ENCODE results near the gene RIIAD1.
A peak's percentile ranks its signal among the peaks of the same experiment; 100 is the strongest.
"Not testable (repeated sequence)": the region's sequence is repeated elsewhere in the genome, so short reads cannot be mapped to it uniquely, and the experiment has no call there.

RIIAD1 gene, protein sequence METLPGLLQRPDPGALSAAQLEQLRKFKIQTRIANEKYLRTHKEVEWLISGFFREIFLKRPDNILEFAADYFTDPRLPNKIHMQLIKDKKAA

DNA sequence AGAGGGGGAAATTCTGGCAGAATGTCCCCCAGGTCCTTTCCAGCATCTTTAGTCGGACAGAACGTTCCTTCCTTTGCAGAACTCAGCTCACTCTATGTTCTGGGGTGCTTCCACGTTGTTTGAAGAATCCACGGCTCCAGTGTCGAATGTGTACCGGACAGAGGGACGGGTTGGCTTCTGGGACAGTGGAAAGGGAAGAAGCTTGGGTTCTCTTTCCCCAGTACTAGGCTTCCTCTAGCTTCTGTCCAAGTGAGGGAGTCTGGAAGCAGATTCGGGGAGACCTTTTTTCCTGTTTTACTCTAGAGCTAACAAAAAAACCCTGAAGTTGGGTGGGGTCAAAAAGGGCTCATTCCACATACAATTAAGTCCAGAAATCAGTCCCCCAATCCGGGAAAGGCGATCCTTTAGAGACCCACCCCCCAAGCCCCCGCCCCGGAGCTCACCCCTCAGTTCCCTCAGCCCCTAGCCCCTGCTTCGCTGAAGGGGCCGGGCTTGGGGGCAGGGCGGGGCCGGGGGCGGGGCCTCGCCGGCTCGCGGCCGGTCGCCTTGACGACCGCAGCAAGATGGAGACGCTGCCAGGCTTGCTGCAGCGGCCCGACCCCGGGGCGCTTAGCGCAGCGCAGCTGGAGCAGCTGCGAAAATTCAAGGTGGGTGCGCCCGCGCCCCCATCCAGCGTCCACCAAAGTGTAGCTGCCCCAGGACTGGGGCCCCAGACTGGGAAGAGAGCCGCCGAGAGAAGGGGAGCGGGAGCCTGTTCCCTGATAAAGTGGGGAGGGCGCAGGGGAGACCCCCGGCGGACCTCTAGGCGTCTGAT, at the start of gene RIIAD1:
Gene RIIAD1 (plus strand): TSS at position 549 of the 814 bp plus-strand sequence. CDS start 15 bp downstream, at position 564.
- peak; percentile 41 for DNase-seq (ENCODE audit: low spot score)

DNA sequence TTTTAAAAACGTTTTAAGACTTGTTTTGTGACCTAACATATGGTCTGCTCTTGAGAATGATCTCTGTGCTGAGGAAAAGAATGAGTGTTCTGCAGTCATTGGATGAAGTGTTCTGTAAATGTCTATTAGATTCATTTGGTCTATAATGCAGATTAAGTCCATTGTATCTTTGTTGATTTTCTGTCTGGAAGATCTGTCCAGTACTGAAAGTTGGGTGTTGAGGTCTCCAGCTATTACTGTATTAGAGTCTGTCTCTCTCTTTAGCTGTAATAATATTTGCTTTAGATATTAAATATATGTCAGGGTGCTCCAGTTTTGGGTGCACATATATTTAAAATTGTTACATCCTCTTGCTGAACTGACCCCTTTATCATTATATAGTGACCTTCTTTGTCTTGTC, 47.9 kb upstream of the RIIAD1 start:
- no peak for DNase-seq (ENCODE audit: low spot score)

DNA sequence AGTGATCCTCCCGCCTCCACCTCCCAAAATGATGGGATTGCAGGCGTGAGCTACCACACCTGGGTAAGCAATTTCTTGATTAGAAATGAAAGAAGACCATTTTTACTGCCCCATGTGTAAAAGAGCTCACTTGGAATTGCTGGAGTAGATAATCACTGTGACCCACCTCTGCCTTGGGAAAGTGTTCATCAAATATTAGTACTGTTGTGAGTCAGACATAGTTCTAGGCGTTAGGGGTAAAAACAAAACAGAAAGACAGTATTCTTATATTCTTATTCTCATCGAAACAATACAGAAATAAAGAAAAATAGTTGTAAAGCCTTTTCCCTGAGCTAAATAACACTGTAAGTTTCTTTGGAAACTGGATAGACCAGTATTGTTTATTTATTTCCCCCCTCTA, 40.9 kb upstream of the RIIAD1 start:
- DNase-seq (ENCODE audit: low spot score) = no peak

DNA sequence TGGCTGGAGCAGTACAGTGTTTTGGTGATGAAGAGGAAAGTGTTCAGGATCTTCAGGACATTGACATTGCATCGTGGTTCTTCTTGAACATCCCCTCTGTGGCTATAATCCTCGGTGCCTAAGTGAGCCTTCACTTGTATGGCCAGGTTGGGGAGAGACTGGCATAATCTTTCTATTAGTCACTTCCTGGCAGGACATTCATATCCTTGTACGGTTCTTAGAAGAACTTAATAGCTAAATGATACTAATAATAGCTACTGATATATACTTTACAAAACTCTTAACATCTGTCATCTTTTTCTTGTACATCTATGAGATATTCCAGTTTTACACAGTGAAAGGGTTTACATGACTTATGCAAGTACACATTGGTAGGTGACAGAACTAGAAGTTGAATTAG, 40.5 kb upstream of the RIIAD1 start:
- DNase-seq (ENCODE audit: low spot score) = no peak

DNA sequence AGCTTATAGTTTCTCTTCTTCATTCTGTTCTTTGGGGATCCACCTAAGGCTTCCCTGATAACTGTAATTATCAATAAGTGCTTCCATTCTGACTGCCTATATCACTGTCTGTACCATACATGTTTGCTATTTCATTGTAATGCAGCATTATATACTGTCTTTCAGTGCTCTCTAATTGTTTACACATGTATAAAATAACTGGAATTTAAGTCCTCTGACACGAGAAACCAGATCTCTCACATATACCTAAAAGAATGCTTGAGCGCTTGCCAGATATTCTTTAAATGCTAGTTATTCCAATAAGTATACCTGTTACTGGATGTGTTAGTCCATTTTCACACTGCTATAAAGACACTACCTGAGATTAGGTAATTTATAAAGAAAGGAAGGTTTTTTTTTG, 39.4 kb upstream of the RIIAD1 start:
- DNase-seq (ENCODE audit: low spot score) = no peak

DNA sequence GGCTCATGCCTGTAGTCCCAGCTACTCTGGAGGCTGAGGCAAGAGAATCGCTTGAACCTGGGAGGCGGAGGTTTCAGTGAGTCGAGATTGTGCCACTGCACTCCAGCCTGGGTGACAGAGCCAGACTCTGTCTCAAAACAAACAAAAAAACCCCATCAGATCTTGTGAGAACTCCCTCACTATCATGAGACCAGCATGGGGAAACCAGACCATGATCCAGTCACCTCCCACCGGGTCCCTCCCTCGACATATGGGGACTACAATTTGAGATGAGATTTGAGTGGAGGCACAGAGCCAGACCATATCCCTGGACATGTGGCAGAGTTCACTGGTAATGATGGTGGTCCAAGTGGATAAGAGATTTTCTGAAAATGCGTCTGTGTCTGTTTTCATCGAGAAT, 38.4 kb upstream of the RIIAD1 start:
- not testable (repeated sequence) for DNase-seq (ENCODE audit: low spot score)

DNA sequence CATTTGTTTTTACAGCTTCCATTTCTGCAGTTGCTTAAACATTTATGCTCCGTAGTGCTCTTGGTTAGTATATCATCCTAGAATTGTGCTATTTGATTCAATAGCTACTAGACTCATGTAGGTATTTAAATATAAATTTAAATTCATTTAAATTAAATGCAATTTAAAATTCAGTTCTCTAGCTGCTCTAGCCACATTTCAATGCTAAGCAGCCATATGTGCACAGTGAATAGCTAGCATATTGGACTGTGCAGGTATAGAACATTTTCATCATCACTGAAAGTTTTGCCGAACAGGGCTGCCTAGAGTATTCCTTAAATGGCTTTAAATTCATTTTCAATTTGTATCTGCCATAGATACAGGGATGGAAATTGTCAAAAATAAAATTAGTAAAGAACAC, 37.2 kb upstream of the RIIAD1 start:
- no peak for DNase-seq (ENCODE audit: low spot score)

DNA sequence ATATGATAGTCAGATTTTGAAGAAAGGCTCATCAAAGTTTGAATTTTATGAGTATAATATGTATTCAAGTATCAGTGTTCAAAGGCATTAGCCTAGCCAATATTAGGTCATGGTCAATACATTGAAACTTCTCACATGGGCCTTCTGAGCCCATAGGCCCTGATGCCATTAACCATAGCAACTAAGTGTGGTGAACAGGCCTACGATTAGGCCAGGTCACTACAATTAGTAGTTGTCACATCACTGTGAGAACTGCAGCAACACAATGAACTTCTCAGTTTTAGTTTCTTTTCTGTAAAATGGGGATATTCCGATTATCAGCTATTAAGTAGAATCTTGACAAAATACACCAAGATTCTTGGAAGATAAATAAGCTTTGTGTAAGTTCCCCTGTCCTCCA, 34.8 kb upstream of the RIIAD1 start:
- no peak for DNase-seq (ENCODE audit: low spot score)

DNA sequence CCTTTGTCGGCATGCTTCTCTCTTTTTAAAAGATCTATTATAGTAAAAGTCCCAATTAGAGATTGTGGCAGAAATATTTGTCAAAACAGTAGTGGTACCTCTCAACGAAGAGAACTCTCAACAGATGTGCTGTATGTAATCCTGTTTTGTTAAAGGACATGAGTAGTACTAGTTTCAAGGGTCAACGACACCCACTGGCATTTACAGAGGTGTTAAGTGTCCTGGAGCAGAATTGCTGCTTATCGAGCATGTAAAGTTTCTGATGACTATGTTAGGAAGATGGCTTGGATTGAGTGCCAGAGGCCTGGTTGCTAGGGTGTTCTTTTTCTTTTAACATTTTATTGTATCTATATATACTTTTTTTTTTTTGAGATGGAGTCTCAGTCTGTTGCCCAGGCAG, 31.8 kb upstream of the RIIAD1 start:
- DNase-seq (ENCODE audit: low spot score) = no peak

DNA sequence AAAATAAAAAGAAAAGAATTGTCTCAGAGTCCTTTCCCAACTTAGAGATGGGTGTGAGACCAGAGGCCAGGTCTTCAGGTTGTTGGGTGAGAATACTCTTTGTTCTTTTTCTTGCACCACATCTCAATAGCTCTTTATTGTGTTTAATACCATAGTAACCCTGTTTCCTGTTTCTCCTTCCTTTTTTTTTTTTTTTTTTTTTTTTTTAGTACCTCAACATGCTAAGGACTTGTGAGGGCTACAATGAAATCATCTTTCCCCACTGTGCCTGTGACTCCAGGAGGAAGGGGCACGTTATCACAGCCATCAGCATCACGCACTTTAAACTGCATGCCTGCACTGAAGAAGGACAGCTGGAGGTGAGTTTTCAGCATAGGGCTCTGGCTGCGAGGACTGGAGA, 29.1 kb upstream of the RIIAD1 start:
- DNase-seq (ENCODE audit: low spot score) = no peak

DNA sequence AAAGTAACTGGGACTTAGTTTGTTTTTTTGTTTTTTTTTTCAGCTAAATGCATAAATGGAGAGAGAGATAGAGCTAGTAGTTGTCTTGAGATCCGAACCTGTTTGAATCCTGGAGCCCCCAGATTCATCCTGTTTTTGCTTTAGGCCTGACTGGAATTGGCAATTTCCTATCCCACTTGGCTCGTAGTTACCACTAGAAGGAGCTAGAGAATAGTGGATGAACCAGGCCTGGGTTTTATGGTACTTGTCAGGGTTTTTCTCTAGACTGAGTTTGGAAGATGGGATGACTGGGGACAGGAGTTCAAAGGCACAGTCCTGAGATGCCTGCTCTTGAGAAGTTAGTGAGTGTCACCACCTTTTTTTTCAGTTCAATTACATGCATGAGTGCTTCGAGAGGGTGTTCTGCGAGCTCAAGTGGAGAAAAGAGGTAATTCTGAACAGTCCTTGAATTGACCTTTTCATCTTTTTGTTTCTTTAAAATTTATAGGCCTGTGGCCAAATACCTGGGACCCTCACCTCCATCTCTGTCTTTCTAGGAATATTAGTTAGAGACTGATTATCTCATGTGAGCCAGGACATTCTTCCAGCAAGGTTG, 28.2 kb upstream of the RIIAD1 start:
- DNase-seq (ENCODE audit: low spot score) = no peak

DNA sequence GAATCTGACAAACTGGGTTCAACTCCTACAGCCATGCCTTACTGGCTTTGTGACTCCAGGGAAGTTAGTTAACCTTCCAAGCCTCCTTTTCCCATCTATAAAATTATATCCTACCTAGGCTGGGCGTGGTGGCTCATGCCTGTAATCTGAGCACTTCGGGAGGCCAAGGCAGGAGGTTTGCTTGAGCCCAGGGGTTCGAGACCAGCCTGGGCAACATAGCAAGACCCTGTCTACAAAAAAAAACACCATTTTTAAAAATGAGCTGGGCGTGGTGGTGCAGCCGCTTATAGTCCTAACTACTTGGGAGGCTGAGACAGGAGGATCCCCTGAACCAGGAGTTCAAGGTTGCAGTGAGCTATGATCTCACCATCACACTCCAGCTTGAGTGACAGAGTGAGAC, 19.8 kb upstream of the RIIAD1 start:
- no peak for DNase-seq (ENCODE audit: low spot score)

DNA sequence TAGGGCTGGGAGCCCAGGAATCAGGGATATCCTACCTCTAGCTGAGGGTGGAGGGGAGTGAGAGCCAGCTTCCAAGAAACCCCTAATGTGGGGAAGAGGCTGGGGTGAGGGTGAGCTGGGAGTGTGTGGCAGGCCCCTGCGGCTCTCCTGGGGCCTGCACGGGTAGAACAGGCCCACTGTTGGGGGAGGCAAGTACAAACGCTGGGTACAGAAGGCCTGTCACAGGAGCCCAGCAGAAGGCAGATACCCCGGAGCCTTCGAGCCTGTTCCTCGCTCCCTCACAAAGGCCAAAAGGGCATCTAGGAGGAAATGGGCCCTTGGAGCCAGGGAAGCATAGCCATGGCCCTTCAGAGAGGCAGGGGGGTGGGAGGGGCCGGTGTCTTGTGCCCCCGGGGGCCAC, 18.4 kb upstream of the RIIAD1 start:
- no peak for DNase-seq (ENCODE audit: low spot score)

DNA sequence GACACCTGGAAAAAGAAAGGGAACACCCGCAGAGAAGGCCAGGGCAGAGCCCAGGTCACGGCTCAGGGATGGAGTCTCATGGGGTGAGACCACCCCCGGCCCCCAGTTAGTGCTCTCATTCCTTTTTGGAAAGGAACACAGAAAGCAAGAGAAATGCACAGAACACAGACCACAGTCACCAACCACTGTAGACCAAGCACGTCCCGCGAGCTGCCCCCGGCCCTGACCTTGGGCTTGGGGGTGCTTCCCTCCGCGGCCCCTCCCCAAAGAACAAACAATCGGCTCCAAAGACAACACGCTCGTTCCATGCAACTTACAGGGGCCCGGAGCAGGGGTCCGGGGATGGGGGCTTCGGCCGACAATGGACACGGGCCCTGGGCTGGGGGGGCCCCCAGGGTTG, 17.5 kb upstream of the RIIAD1 start:
- DNase-seq (ENCODE audit: low spot score) = no peak

DNA sequence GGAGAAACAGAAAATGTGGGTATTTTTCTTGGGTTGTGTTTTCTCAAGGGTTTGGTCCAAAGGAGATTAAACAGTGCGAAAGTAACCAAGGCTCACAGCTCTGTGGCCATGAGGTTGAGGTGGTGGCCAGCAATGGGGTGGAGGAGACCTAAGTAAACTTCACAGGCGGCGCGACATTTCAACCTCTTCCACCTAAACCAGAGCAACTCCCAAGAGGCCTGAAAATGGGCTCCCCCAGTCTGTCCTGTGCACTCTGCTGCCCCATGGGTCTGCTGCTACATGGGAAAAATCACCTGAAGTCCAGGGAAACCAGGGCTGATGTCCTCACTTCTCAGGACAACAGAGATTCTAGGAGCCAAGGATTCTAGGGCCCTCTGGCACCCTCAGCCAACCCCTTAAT, 17.1 kb upstream of the RIIAD1 start:
- DNase-seq (ENCODE audit: low spot score) = no peak

DNA sequence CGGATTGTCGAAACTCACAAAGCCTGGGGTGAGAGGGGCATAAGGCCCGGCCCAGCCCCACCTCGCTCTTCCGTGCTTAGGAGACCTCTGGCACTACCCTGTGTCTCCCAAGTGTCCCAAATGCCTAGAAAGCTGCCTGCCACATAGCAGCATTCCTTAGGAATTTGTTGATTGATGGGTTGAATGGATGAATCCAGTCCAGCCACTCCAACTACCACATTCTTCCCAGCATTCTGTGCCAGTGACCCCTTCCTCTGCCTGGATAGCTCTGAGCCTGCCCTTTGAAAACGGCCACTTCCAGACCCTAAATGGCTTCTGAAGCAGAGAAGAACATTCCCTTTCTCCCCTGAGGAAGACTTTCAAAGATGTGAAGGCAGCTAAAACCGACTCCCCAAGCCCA, 16.2 kb upstream of the RIIAD1 start:
- no peak for DNase-seq (ENCODE audit: low spot score)

DNA sequence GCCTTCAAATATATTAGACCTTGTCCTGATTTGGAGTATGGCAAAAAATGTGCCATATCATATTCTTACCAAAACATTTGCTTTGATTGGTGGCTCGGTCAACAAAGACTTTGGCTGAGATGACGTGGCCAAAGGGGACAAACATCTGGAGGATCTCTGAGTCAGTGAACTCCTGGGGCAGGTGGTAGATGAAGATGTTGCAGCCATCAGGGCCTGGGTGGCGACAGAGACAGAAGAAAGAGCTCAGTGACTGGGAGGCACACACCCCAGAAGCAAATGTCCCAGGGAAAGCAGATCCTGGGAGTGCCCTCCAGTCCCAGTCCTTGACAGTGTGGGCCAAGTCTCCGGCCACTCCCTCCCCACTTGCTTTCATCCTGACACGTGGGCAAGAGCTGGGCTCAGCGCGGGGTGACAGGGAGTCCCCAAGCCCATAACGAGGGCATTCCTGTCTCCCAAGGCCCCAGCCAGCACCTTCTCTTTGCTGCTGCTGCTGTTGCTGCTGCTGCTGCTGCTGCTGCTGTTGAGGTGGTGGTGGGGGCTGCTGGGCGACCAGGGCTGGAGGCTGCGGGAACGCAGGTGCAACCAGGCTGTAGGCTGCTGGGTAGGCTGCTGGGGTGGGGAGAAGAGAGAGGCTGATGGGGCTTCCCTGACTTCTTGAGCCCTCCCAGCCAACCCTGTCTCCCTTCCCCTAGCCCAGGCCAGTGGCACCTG, 15.4 kb upstream of the RIIAD1 start:
- DNase-seq (ENCODE audit: low spot score) = no peak

DNA sequence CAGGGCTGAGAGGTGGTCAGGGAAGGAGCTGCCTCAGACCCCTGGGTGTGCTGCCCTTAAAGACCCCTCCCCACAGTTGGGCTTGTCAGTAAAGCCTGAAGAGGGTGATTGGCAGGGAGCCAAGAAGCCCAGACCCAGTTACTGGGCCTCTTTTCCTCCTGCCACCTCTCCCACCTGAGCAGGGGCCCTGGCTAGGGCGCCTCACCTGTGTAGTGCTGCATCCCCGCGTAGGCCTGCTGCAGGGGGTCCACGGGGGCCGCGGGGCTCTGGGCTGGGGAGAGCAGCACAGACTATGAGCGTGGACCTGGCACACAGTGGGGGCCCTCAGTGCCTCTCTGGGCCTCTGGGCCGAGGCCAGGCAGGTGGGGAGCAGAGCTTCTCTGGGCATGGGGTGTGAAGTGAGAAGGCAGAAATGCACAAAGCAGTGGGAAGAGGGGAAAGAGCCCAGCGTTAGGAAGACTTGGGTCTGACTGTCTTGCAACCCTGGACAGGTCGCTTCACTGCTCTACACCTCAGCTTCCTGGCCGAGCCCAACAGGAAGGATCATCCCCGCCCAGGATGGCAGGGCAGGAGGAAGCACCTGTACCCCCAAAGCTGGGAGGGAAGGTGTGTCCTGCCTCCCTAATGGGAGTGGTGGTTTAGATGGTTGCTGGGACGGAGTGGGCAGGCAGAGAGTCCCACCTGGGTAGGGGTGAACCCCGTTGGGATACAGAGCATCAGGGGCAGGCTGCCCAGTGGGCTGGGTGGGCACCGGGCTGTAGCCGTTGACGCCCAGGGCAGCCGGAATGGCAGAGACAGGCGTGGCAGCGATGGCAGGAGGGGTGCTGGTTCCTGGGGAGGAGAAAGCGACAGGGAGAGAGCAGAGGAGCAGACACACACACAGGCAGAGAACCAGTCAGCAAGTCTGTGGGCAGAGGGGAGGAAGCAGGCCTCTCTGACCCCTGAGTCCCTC, 14.6 kb upstream of the RIIAD1 start:
- DNase-seq (ENCODE audit: low spot score) = no peak

DNA sequence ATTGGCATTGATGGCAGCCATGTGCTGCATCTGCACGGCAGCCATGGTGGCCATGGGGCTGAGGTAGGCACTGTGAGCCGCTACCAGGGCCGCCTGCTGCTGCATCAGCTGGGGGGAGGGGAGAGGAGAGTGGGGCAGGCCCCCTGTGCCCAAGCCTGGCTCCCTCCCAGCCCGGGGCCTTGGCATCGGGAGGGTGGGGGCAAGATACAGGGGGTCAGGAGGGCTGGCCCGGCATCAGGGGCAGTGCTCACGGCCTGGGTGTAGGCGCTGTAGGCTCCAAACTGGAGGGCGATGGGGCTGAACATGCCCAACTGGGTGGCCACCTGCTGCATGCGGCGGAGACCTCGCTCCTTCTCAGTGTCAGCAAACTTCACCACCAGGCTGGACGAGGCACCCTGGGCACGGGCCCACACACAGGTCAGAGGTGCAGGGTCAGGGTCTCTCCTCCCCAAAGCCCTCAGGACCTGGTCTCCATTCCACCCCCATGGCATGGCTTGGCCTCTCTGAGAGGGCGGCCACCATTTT, 13.7 kb upstream of the RIIAD1 start:
- DNase-seq (ENCODE audit: low spot score) = no peak

DNA sequence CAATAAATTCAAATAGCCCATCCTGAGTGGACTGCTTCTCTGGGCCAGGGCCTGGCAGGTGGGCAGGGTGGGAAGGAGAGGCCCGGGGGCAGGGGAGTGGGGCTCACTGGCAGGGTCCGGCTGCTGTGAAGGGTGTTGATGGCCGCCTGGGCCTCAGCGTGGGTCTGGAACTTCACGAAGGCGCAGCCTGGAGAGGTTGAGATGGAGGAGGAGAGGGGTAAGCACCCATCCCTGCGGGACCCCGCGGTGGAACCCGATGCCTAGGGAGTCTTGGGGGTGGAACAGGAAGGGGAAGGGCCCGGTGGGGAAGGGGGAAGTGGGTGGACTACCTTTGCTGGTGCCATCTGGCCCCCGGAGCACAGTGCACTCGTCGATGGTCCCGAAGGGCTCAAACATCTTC, 12.4 kb upstream of the RIIAD1 start:
- DNase-seq (ENCODE audit: low spot score) = no peak

DNA sequence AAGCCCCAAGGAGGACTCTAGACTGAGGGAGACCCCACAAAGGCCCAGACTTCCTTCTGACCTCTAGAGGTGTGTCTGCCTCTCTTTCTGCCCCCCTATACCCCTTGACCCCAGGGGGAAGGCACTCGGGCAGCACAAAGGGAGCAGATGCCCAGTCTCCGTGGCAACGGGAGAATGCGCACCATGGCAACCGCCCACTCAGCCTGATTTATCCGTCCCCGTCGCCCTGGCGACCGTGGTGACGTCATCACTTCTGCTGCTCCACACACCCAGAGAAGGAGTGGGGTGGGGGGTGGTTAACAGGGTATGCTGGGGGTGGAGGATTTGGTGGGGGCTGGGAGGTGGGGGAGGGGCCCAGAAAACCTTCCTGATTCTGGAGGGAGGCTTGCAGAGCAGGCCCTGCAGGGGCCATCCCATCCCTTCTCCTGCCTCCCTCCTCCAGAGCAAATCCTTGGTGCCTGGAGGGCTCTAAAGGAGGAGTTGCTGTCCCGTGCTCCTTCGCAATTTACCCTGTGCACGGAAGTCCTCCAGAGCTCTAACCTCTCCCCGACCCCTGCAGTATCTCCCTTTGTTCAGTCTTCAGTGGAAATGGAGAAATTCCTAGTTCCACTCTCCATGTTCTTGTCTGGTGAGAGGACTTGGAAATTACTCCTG, 11.0 kb upstream of the RIIAD1 start:
- DNase-seq (ENCODE audit: low spot score) = no peak

All from CD4-positive, alpha-beta T cell treated with Interleukin-15 for 4 hours (primary cell).